ENCODE results near the gene RAB11FIP4.

The RAB11FIP4 gene

GRCh38 chr17:31458829-31459228, 67.4 kb downstream of the RAB11FIP4 start:
- no peaks in the 10 kb centered on the region for H3K36me3 ChIP-seq (ENCODE audit: low read length)
- TF ChIP-seq EZH2phosphoT487 (conservative IDR thresholded peaks at IDR 0.05; ENCODE audit: low read length) = no peak
- TF ChIP-seq CTCF (IDR thresholded peaks at IDR 0.05; ENCODE audit: insufficient read depth, low read length, poor library complexity, severe bottlenecking) = no peak
- H3K4me3 ChIP-seq (ENCODE audit: insufficient read depth, low read length, poor library complexity, severe bottlenecking) = no peak overlapping the region
- no peaks in the 10 kb centered on the region for H3K79me2 ChIP-seq (ENCODE audit: insufficient read depth, low read length)
- H3K9me2 ChIP-seq (replicated peaks; ENCODE audit: insufficient read depth, low read length) = no peaks in the 10 kb centered on the region
- no peaks in the 10 kb centered on the region for H3K9me3 ChIP-seq (ENCODE audit: insufficient read depth, low read length)
- no peak overlapping the region for H3K4me2 ChIP-seq (ENCODE audit: low read depth, low read length, poor library complexity, severe bottlenecking)
- H3K27ac ChIP-seq (ENCODE audit: low read depth, low read length) = no peak overlapping the region
- no peaks in the 10 kb centered on the region for H3K27me3 ChIP-seq (ENCODE audit: low read length)
- no peaks in the 10 kb centered on the region for H4K20me1 ChIP-seq (ENCODE audit: low read depth, low read length)
- H3F3A ChIP-seq (ENCODE audit: insufficient read depth) = no peaks in the 10 kb centered on the region
- no peak overlapping the region for H3K9ac ChIP-seq (ENCODE audit: low read length)
- H2AFZ ChIP-seq (ENCODE audit: low read depth, low read length, severe bottlenecking) = no peak overlapping the region

GRCh38 chr17:31459716-31460115, 68.2 kb downstream of the RAB11FIP4 start:
- no peak overlapping the region for H3K9ac ChIP-seq (ENCODE audit: low read length)

DNA sequence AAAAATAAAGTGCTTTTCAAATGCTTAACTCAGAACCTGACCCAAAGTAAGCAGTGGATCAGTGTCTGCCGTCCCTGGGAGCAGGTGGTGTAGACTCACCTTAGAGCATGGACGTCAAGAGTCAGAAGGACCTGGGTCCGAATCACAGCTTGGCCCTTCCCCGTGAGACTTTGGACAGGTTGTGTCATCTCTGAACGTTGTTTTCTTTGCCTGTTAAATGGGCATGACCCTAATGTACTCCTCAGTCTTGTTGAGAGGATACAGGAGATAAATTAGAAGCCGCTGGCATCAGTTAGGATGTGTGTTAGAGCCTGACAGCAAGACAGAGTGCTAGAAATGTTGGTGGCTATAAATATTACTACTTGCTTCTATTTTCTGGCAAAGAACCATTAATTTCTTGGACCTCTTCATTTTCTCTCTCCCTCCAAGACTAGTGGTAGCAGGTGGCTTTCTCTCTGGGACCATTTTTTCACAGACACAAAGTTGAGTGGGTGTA, 68.8 kb downstream of the RAB11FIP4 start:
- no peak overlapping the region for H3K9ac ChIP-seq (ENCODE audit: low read length)
- no peaks in the 10 kb centered on the region for H4K20me1 ChIP-seq (ENCODE audit: low read depth, low read length)
- H3F3A ChIP-seq (ENCODE audit: insufficient read depth) = no peaks in the 10 kb centered on the region
- no peak overlapping the region for H3K4me3 ChIP-seq (ENCODE audit: insufficient read depth, low read length, poor library complexity, severe bottlenecking)
- no peaks in the 10 kb centered on the region for H3K9me3 ChIP-seq (ENCODE audit: insufficient read depth, low read length)
- H3K27me3 ChIP-seq (ENCODE audit: low read length) = no peaks in the 10 kb centered on the region
- no peak overlapping the region for H2AFZ ChIP-seq (ENCODE audit: low read depth, low read length, severe bottlenecking)
- TF ChIP-seq EZH2phosphoT487 (conservative IDR thresholded peaks at IDR 0.05; ENCODE audit: low read length) (no peak), CTCF (IDR thresholded peaks at IDR 0.05; ENCODE audit: insufficient read depth, low read length, poor library complexity, severe bottlenecking) (no peak)
- H3K27ac ChIP-seq (ENCODE audit: low read depth, low read length) = no peak overlapping the region
- H3K4me2 ChIP-seq (ENCODE audit: low read depth, low read length, poor library complexity, severe bottlenecking) = no peak overlapping the region
- no peaks in the 10 kb centered on the region for H3K36me3 ChIP-seq (ENCODE audit: low read length)
- no peaks in the 10 kb centered on the region for H3K9me2 ChIP-seq (replicated peaks; ENCODE audit: insufficient read depth, low read length)
- no peaks in the 10 kb centered on the region for H3K79me2 ChIP-seq (ENCODE audit: insufficient read depth, low read length)

More at GRCh38 chr17:31459716-31460115, 68.2 kb downstream of the RAB11FIP4 start:
- TF ChIP-seq EZH2phosphoT487 (conservative IDR thresholded peaks at IDR 0.05; ENCODE audit: low read length) (no peak), CTCF (IDR thresholded peaks at IDR 0.05; ENCODE audit: insufficient read depth, low read length, poor library complexity, severe bottlenecking) (no peak)
- no peaks in the 10 kb centered on the region for H3F3A ChIP-seq (ENCODE audit: insufficient read depth)
- no peak overlapping the region for H3K4me3 ChIP-seq (ENCODE audit: insufficient read depth, low read length, poor library complexity, severe bottlenecking)
- H3K9me3 ChIP-seq (ENCODE audit: insufficient read depth, low read length) = no peaks in the 10 kb centered on the region
- no peak overlapping the region for H2AFZ ChIP-seq (ENCODE audit: low read depth, low read length, severe bottlenecking)
- H4K20me1 ChIP-seq (ENCODE audit: low read depth, low read length) = no peaks in the 10 kb centered on the region
- H3K4me2 ChIP-seq (ENCODE audit: low read depth, low read length, poor library complexity, severe bottlenecking) = no peak overlapping the region
- no peaks in the 10 kb centered on the region for H3K9me2 ChIP-seq (replicated peaks; ENCODE audit: insufficient read depth, low read length)
- no peaks in the 10 kb centered on the region for H3K79me2 ChIP-seq (ENCODE audit: insufficient read depth, low read length)
- H3K27ac ChIP-seq (ENCODE audit: low read depth, low read length) = no peak overlapping the region
- H3K36me3 ChIP-seq (ENCODE audit: low read length) = no peaks in the 10 kb centered on the region
- H3K27me3 ChIP-seq (ENCODE audit: low read length) = no peaks in the 10 kb centered on the region
